GM23338 (cell line): Measurements from ENCODE around the gene RTL10. TPM values are rescaled to one million over a fixed set of nuclear protein-coding genes. Genes with fewer than 3 reads are reported as not detected.

Experiments used
- ATAC-seq: fragments of 200-7000 bp; cut with Tn5 transposase; 3 replicates; pipeline ENCODE4 v1.9.1; 2020
- DNase-seq: peaks from one replicate; pipeline ENCODE4 v3.0.0-alpha.2; 2015; ENCODE audit warnings: low spot score
- H2AFZ ChIP-seq: fragments of 200-600 bp; sonication (generic); 2 replicates; pipeline ENCODE4 v1.8.0; 2016; ENCODE audit warnings: antibody characterized with exemption, mild to moderate bottlenecking, moderate library complexity
- H3F3A ChIP-seq: fragments of 200-600 bp; sonication (generic); replicated peaks from 2 replicates; pipeline ENCODE4 v1.8.0; 2017; ENCODE audit warnings: antibody characterized with exemption, mixed run types, low read depth
- H3K27ac ChIP-seq: fragments of 200-600 bp; sonication (generic); 2 replicates; pipeline ENCODE4 v1.6.1; 2016; ENCODE audit warnings: low read depth
- H3K27me3 ChIP-seq: fragments of 200-600 bp; sonication (generic); 2 replicates; pipeline ENCODE4 v1.8.0; 2016; ENCODE audit warnings: mild to moderate bottlenecking, mixed run types, moderate library complexity; ENCODE audit not compliant: insufficient read depth
- H3K36me3 ChIP-seq: fragments of 200-600 bp; sonication (generic); 2 replicates; pipeline ENCODE4 v1.8.0; 2016; ENCODE audit warnings: mild to moderate bottlenecking; ENCODE audit not compliant: insufficient read depth
- H3K4me1 ChIP-seq: fragments of 200-600 bp; sonication (generic); 2 replicates; pipeline ENCODE4 v1.8.0; 2016; ENCODE audit warnings: mild to moderate bottlenecking, moderate library complexity; ENCODE audit not compliant: insufficient read depth
- H3K4me2 ChIP-seq: fragments of 200-600 bp; sonication (generic); 2 replicates; pipeline ENCODE4 v1.7.1; 2017; ENCODE audit warnings: mixed run types
- H3K4me3 ChIP-seq: fragments of 200-600 bp; sonication (generic); 2 replicates; pipeline ENCODE4 v1.6.1; 2016; ENCODE audit warnings: mixed run types
- H3K79me2 ChIP-seq: fragments of 200-600 bp; sonication (generic); replicated peaks from 2 replicates; pipeline ENCODE4 v1.8.0; 2017; ENCODE audit warnings: mild to moderate bottlenecking; ENCODE audit not compliant: insufficient read depth
- H3K9me2 ChIP-seq: fragments of 200-600 bp; sonication (generic); 2 replicates; pipeline ENCODE4 v1.8.0; 2017; ENCODE audit not compliant: insufficient read depth
- H4K20me1 ChIP-seq: fragments of 200-600 bp; sonication (generic); replicated peaks from 2 replicates; pipeline ENCODE4 v1.8.0; 2017; ENCODE audit warnings: mild to moderate bottlenecking; ENCODE audit not compliant: insufficient read depth
- H3K27ac Mint-ChIP-seq: 2 replicates; pipeline ENCODE4 v1.8.0; 2020; ENCODE audit warnings: inconsistent platforms, mild to moderate bottlenecking, moderate library complexity, mixed read lengths
- H3K27me3 Mint-ChIP-seq: 3 replicates; pipeline ENCODE4 v1.8.0; 2022; ENCODE audit warnings: low read depth, mild to moderate bottlenecking, moderate library complexity, mixed read lengths, inconsistent platforms; ENCODE audit not compliant: insufficient read depth, poor library complexity
- H3K36me3 Mint-ChIP-seq: 3 replicates; pipeline ENCODE4 v1.8.0; 2021; ENCODE audit warnings: low read depth, mild to moderate bottlenecking, inconsistent platforms, moderate library complexity, mixed read lengths
- H3K4me1 Mint-ChIP-seq: 3 replicates; pipeline ENCODE4 v1.8.0; 2020; ENCODE audit warnings: mild to moderate bottlenecking, inconsistent platforms, mixed read lengths
- H3K4me3 Mint-ChIP-seq: 3 replicates; pipeline ENCODE4 v1.8.0; 2021; ENCODE audit warnings: moderate library complexity, mild to moderate bottlenecking, inconsistent platforms, mixed read lengths
- H3K9me3 Mint-ChIP-seq: 3 replicates; pipeline ENCODE4 v1.8.0; 2020; ENCODE audit warnings: moderate library complexity, mild to moderate bottlenecking, inconsistent platforms, mixed read lengths
- CREB1 ChIP-seq: fragments of 250-450 bp; sonication (Bioruptor Pico); IDR thresholded peaks from 2 replicates; pipeline ENCODE4 v1.5.0; 2020; ENCODE audit warnings: low read depth, mild to moderate bottlenecking, moderate library complexity
- EZH2 ChIP-seq: fragments of 200-600 bp; sonication (generic); IDR thresholded peaks from one replicate; pipeline ENCODE4 v1.8.0; 2017; ENCODE audit warnings: antibody characterized with exemption, mild to moderate bottlenecking, low read depth; ENCODE audit not compliant: unreplicated experiment
- JUNB ChIP-seq: IDR thresholded peaks from one replicate; pipeline ENCODE4 v1.6.1; 2016; ENCODE audit warnings: antibody characterized with exemption; ENCODE audit not compliant: unreplicated experiment
- NANOG ChIP-seq: IDR thresholded peaks from 2 replicates; pipeline ENCODE4 v1.6.1; 2016; ENCODE audit warnings: antibody characterized with exemption, borderline replicate concordance
- STAT1 ChIP-seq: IDR thresholded peaks from one replicate; pipeline ENCODE4 v1.6.1; 2016; ENCODE audit warnings: antibody characterized with exemption; ENCODE audit not compliant: unreplicated experiment
- ZNF114 ChIP-seq: fragments of 250-450 bp; sonication (Bioruptor Pico); IDR thresholded peaks from 2 replicates; pipeline ENCODE4 v1.5.0; 2020; ENCODE audit warnings: mild to moderate bottlenecking, moderate library complexity
- ZNF331 ChIP-seq: fragments of 250-450 bp; sonication (Bioruptor Pico); IDR thresholded peaks from 2 replicates; pipeline ENCODE4 v1.5.0; 2020; ENCODE audit warnings: low read depth, mild to moderate bottlenecking, moderate library complexity
- polyA plus RNA-seq: library from polyadenylated mRNA; unstranded; fragments of >200 nt; fragmentation: Nextera tagmentation; extraction: Ambion mirVana; gene quantifications from 2 replicates; pipeline ENCODE4 v1.2.1, GENCODE V29; 2016
- total RNA-seq: library from RNA; depleted of rRNA; stranded (reverse); fragments of >200 nt; shearing (Covaris generic); gene quantifications from 2 replicates; pipeline ENCODE4 v1.2.3, GENCODE V29; 2014
- TF ChIP-seq, protein P1 (sequence below): IDR thresholded peaks from one replicate; pipeline ENCODE4 v1.6.1; 2018; ENCODE audit warnings: antibody characterized with exemption; ENCODE audit not compliant: unreplicated experiment
- TF ChIP-seq, protein P2 (sequence below), 2 experiments: fragments of 200-600 bp in 1 of 2; sonication (generic) in 1 of 2; conservative IDR thresholded peaks; 2 replicates each; pipeline versions ENCODE4 v1.5.1 to v1.6.1; 2016 to 2017; ENCODE audit warnings: antibody characterized with exemption in 2 of 2, low read depth in 2 of 2, mild to moderate bottlenecking in 2 of 2, moderate library complexity in 1 of 2

RTL10 gene
- total and polyA plus RNA-seq, 2 experiments from 2014 or later = 9.4 to 17.4 TPM

DNA sequence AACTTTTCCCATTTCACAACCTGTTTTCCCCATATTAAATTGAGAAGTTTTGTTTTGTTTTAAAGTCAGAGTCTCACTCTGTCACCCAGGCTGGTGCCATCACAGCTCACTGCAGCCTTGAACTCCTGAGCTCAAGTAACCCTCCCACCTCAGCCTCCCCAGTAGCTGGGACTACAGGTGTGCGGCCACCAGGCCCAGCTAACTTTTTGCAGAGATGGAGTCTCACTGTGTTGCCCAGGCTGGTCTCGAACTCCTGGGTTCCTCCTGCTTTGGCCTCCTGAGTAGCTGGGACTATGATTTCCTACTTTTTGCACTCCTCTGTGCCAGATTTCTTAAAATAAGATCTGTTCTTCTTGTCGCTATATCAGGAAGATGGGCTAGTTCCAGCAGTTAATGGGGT is 44.9 kb downstream of the RTL10 start (continued):
- TF ChIP-seq, protein P1, sequence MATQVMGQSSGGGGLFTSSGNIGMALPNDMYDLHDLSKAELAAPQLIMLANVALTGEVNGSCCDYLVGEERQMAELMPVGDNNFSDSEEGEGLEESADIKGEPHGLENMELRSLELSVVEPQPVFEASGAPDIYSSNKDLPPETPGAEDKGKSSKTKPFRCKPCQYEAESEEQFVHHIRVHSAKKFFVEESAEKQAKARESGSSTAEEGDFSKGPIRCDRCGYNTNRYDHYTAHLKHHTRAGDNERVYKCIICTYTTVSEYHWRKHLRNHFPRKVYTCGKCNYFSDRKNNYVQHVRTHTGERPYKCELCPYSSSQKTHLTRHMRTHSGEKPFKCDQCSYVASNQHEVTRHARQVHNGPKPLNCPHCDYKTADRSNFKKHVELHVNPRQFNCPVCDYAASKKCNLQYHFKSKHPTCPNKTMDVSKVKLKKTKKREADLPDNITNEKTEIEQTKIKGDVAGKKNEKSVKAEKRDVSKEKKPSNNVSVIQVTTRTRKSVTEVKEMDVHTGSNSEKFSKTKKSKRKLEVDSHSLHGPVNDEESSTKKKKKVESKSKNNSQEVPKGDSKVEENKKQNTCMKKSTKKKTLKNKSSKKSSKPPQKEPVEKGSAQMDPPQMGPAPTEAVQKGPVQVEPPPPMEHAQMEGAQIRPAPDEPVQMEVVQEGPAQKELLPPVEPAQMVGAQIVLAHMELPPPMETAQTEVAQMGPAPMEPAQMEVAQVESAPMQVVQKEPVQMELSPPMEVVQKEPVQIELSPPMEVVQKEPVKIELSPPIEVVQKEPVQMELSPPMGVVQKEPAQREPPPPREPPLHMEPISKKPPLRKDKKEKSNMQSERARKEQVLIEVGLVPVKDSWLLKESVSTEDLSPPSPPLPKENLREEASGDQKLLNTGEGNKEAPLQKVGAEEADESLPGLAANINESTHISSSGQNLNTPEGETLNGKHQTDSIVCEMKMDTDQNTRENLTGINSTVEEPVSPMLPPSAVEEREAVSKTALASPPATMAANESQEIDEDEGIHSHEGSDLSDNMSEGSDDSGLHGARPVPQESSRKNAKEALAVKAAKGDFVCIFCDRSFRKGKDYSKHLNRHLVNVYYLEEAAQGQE = no peak
- no peak for TF ChIP-seq NANOG
- TF ChIP-seq JUNB = no peak
- TF ChIP-seq, protein P2, sequence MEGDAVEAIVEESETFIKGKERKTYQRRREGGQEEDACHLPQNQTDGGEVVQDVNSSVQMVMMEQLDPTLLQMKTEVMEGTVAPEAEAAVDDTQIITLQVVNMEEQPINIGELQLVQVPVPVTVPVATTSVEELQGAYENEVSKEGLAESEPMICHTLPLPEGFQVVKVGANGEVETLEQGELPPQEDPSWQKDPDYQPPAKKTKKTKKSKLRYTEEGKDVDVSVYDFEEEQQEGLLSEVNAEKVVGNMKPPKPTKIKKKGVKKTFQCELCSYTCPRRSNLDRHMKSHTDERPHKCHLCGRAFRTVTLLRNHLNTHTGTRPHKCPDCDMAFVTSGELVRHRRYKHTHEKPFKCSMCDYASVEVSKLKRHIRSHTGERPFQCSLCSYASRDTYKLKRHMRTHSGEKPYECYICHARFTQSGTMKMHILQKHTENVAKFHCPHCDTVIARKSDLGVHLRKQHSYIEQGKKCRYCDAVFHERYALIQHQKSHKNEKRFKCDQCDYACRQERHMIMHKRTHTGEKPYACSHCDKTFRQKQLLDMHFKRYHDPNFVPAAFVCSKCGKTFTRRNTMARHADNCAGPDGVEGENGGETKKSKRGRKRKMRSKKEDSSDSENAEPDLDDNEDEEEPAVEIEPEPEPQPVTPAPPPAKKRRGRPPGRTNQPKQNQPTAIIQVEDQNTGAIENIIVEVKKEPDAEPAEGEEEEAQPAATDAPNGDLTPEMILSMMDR (conservative IDR thresholded peaks at IDR 0.05; ENCODE audit: low read depth in 2 of 2) = no peak

DNA sequence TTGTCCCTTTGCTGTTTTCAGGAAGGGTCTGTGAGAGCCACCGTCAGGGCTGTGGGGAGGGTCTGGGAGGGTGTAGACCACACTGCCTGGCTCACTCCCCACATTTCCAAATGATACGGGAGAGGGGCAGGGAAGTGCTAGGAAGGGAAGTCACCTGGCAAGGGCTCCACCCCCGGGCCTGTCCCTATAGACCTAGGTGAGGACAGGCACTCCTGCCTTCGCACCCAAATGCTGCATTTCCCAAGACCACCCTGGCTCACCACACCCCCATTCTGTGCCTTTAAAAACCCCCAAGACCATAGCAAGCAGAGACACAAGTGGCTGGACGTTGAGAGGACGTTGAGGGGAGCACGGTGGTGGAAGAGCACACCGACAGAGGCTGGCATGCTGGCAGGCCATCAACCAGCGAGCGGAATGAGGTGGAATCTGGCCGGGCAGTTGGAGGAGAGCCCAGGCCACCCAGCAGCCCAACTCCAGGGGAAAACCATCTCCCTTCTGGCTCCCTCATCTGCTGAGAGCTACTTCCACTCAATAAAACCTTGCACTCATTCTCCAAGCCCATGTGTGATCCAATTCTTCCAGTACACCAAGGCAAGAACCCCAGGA is 45.7 kb downstream of the RTL10 start:
- Mint-ChIP-seq H3K4me3 (no peak overlapping the region), H3K27ac (no peak overlapping the region), H3K9me3 (no peaks in the 10 kb centered on the region), H3K36me3 (no peaks in the 10 kb centered on the region), H3K27me3 (peaks cover 14% of the 10 kb centered on the region), H3K4me1 (no peaks in the 10 kb centered on the region)
- H3K4me2 ChIP-seq = no peak overlapping the region
- no peak overlapping the region for H2AFZ ChIP-seq
- H4K20me1 ChIP-seq = no peaks in the 10 kb centered on the region
- ATAC-seq = no peak
- no peaks in the 10 kb centered on the region for H3K4me1 ChIP-seq
- H3K79me2 ChIP-seq = no peaks in the 10 kb centered on the region
- DNase-seq = no peak
- H3K9me2 ChIP-seq = no peaks in the 10 kb centered on the region
- H3F3A ChIP-seq = no peaks in the 10 kb centered on the region
- H3K27me3 ChIP-seq = no peaks in the 10 kb centered on the region
- no peaks in the 10 kb centered on the region for H3K36me3 ChIP-seq
- H3K4me3 ChIP-seq = no peak overlapping the region
- no peak overlapping the region for H3K27ac ChIP-seq
- no peak for TF ChIP-seq CREB1 (CRISPR knock-in tag)
- TF ChIP-seq, protein P2 (conservative IDR thresholded peaks at IDR 0.05; ENCODE audit: low read depth in 2 of 2) = no peak
- TF ChIP-seq EZH2 = no peak
- no peak for TF ChIP-seq ZNF331
- no peak for TF ChIP-seq STAT1
- TF ChIP-seq ZNF114 (CRISPR knock-in tag) = no peak
- TF ChIP-seq, protein P1 = no peak
